Colonic mucosa (tissue), 4 donors: ENCODE results near the gene TRIM17. TPM values are rescaled to one million over a fixed set of nuclear protein-coding genes. Genes with fewer than 3 reads are reported as not detected.

ENCODE experiments used
- DNase-seq: peaks from one replicate; pipeline ENCODE4 v3.0.0-alpha.2; 2020
- H3K27ac ChIP-seq: fragments of 200-600 bp; one replicate; pipeline ENCODE4 v1.8.0; 2021
- H3K27me3 ChIP-seq: fragments of 200-600 bp; one replicate; pipeline ENCODE4 v1.8.0; 2021
- H3K36me3 ChIP-seq: fragments of 200-600 bp; one replicate; pipeline ENCODE4 v1.8.0; 2021
- H3K4me1 ChIP-seq: fragments of 200-600 bp; one replicate; pipeline ENCODE4 v1.8.0; 2021; ENCODE audit warnings: mild to moderate bottlenecking
- H3K4me3 ChIP-seq: fragments of 200-600 bp; one replicate; pipeline ENCODE4 v1.8.0; 2021
- H3K9ac ChIP-seq, 2 donors: one replicate each; pipeline ENCODE4 v1.7.0; 2013; ENCODE audit warnings: control low read depth in 2 of 2, low read depth in 2 of 2, low read length in 2 of 2
- H3K9me3 ChIP-seq: fragments of 200-600 bp; one replicate; pipeline ENCODE4 v1.8.0; 2021
- intact Hi-C: fragments of 100-400 bp; cut with DNase I; formaldehyde crosslinking; loops from one replicate; pipeline ENCODE4 v1.14.1; 2022
- total RNA-seq, 2 donors: library from RNA; stranded (reverse); fragmentation: NEBNext Ultra II Directional in 1 of 2; extraction: Animal tissue kit (Norgen Biotek cat#: 25700) in 1 of 2; gene quantifications; one replicate each; pipeline ENCODE4 v1.2.1, GENCODE V29; 2021
- TF ChIP-seq, protein P1 (sequence below): fragments of 200-600 bp; IDR thresholded peaks from one replicate; pipeline ENCODE4 v1.8.0; 2022; ENCODE audit warnings: antibody characterized with exemption, mild to moderate bottlenecking
- donor health status: healthy.
- donor health status: DM: no; HTN: no; CAD: no.
- donor health status: DM: no; HTN: no; CAD: no.

The TRIM17 gene
- total RNA-seq, 2 donors from 2014 or later = 0.21 TPM; not detected in 1

DNA sequence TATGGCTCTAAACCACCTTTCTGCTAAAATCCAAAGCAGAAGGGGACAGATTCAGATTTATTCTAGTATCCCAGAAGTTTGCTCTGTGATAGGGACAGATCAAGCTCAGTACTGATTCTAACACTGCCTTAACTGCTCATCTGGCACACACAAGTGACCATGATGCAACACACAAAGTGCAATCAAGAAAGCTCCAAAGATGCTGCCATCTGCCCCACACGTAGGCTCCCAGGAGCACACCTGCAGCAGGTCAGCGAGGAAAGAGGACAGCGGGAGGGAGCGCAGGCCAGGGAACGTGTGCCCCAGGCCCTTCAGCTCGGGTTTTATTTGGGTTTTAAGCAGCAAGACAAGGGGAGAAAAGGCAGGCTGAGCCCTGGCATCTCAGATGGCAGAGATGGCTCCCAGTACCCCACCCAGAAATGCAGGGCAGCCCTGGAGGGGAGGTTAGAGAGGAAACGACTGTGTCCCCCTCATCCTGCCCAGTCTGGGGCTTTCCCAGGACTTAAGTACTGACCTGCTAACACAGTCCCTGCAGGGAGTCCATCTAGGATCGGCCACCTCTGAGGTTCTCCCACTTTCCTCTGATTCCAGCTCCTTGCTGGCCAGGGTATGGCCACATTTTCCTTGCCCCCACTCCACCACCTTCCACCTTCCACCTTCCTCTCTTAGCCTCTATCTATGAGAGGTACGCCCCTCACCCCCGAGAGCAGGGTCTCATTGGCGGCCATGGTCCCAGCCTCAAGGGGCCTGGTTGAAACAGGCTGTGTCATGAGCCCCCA lies 11.3 kb downstream of the TRIM17 start:
- intact Hi-C loops = loop anchor here (5.0 kb wide), 1 partner anchor 52 kb away; a partner anchor contains a TSS
- Histone ChIP-seq H3K36me3 (no peaks in the 10 kb centered on the region), H3K4me1 (peaks cover 15% of the 10 kb centered on the region), H3K27ac (no peak overlapping the region), H3K9ac (peak overlapping the region; percentile 60 to 91), H3K9me3 (no peaks in the 10 kb centered on the region), H3K4me3 (peak overlapping the region; percentile 69), H3K27me3 (no peaks in the 10 kb centered on the region)
- TF ChIP-seq, protein P1, sequence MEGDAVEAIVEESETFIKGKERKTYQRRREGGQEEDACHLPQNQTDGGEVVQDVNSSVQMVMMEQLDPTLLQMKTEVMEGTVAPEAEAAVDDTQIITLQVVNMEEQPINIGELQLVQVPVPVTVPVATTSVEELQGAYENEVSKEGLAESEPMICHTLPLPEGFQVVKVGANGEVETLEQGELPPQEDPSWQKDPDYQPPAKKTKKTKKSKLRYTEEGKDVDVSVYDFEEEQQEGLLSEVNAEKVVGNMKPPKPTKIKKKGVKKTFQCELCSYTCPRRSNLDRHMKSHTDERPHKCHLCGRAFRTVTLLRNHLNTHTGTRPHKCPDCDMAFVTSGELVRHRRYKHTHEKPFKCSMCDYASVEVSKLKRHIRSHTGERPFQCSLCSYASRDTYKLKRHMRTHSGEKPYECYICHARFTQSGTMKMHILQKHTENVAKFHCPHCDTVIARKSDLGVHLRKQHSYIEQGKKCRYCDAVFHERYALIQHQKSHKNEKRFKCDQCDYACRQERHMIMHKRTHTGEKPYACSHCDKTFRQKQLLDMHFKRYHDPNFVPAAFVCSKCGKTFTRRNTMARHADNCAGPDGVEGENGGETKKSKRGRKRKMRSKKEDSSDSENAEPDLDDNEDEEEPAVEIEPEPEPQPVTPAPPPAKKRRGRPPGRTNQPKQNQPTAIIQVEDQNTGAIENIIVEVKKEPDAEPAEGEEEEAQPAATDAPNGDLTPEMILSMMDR = no peak
- DNase-seq = no peak

DNA sequence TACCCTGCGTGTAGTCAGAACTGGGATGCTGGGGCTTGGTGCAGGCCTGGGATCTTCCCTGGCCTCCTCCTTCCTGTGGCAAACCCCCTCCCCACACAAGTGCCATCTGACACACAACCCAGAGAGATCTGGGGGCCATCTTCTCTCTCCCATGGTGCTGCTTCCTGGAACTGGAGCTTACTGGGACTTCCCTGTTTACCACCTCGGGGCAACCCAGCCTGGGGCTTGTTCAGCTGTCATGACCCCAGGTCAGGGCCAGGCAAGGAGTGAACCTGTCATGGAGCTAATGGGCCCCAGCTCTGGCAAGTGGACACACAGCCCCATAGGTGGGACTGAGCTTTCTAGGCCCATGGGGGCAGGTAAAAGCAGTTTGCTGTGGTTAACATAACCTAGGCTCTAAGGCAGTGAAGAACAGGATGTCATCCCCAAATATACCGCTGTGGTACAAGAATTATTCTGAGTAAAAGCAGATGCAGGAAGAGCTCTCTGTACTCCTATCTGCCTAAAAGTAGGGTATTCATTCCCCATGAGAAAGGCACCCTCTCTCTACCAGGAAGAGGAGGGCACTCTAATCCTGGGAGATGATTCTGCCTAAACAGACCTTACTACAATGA lies 12.4 kb downstream of the TRIM17 start:
- H3K9me3 ChIP-seq = no peaks in the 10 kb centered on the region
- TF ChIP-seq, protein P1 = no peak
- no peak overlapping the region for H3K9ac ChIP-seq
- intact Hi-C loops = no loop called here
- peaks cover under 1% of the 10 kb centered on the region for H3K36me3 ChIP-seq
- H3K4me1 ChIP-seq = peaks cover 15% of the 10 kb centered on the region
- H3K27me3 ChIP-seq = no peaks in the 10 kb centered on the region
- no peak overlapping the region for H3K27ac ChIP-seq
- no peak for DNase-seq
- H3K4me3 ChIP-seq = no peak overlapping the region

DNA sequence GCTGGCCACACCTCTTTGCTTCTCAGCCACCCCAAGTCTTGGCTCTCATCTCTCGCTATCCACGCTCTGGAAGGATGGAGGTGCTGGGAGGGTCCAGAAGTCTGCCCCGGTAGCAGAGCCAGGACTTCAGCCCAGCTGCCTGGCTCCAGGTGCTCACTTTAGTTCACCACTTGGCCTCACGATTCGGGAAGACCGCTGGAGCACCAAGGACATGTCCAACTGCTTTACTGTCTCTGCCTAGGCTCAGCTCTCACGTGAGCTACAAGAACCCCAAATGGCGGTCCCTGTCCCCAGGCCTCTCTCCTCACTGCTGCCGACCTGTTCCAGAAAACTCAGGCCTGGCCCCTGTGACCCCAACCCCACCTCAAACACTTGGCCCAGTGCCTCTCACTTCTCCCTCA lies 13.4 kb downstream of the TRIM17 start:
- Histone ChIP-seq H3K27ac (no peak overlapping the region), H3K4me1 (peaks cover 15% of the 10 kb centered on the region), H3K36me3 (peaks cover 5% of the 10 kb centered on the region), H3K4me3 (no peak overlapping the region), H3K9me3 (no peaks in the 10 kb centered on the region), H3K27me3 (no peaks in the 10 kb centered on the region), H3K9ac (no peak overlapping the region)
- DNase-seq = no peak
- TF ChIP-seq, protein P1 = no peak
- intact Hi-C loops = no loop called here

DNA sequence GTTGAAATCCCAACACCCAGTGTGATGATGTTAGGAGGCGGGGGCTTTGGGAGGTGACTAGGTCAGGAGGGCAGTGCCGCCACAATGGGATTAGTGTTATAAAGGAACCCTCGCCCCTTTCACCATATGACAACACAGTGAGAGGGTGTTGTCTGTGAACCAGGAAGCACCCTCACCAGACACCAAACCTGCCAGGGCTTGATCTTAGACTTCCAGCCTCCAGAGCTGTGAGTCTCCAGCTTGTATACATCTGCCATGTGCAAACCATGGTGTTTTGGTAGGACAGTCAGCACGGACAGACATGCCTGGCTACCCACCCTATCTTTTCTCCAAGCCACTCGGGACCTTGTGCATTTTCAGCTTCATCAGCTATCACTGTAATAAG lies 14.0 kb downstream of the TRIM17 start:
- no peaks in the 10 kb centered on the region for H3K27me3 ChIP-seq
- no peak overlapping the region for H3K9ac ChIP-seq
- no peak overlapping the region for H3K4me3 ChIP-seq
- H3K9me3 ChIP-seq = no peaks in the 10 kb centered on the region
- H3K27ac ChIP-seq = no peak overlapping the region
- intact Hi-C loops = no loop called here
- no peak for DNase-seq
- H3K4me1 ChIP-seq = peaks cover 15% of the 10 kb centered on the region
- TF ChIP-seq, protein P1 = no peak
- peaks cover 5% of the 10 kb centered on the region for H3K36me3 ChIP-seq

DNA sequence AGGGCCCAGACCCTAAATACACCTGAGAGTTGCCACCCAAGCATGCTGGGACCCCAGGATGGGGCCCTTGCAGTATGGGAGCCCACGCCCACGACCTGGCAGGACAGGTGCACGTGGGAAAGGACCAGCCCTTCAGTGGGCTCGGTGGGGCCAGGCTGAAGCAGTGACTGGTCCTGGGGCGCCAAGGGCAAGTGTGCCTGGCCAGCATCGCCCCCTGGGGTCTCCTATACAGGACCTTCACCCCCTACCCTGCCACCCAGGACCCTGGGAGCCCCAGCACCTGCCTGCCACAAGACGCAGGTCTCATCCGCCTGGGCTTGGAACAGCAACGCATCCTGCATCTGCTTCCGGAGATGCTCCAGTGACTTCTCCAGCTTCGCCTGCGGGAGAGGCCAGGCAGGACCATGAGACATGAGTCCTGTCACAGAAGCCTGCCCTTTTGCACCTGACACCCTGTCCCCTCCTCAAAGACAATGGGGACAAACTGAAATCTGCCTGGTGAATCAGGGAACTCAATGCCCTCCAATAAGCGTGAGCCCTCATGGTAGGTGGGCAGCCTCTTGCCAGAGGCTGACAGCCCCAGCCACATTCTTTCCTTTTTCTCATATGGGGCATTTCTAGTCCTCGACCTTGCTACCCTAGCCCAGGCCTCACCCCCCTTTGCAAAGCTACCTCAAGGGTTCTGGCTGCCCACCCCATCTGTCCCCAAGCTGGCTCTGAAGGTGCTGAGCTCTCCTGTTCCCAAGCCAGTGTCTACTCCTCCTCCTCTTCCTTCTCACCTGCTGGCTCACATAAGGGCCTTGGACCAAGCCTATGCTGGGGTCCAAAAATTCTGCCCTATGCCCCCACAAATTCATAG lies 14.7 kb downstream of the TRIM17 start:
- peaks cover 15% of the 10 kb centered on the region for H3K4me1 ChIP-seq
- intact Hi-C loops = no loop called here
- DNase-seq = no peak

More for the DNA sequence above, 14.7 kb downstream of the TRIM17 start:
- no peaks in the 10 kb centered on the region for H3K27me3 ChIP-seq
- H3K9me3 ChIP-seq = no peaks in the 10 kb centered on the region
- TF ChIP-seq, protein P1 = no peak
- H3K27ac ChIP-seq = no peak overlapping the region
- H3K36me3 ChIP-seq = peaks cover 5% of the 10 kb centered on the region
- no peak overlapping the region for H3K9ac ChIP-seq
- H3K4me3 ChIP-seq = no peak overlapping the region
